GM12878 (cell line): ENCODE results near the gene KIAA0825. TPM values are rescaled to one million over a fixed set of nuclear protein-coding genes. Genes with fewer than 3 reads are reported as not detected.
A peak's percentile ranks its signal among the peaks of the same experiment; 100 is the strongest.

Experiments used
- ATAC-seq: fragments of 200-7000 bp; cut with Tn5 transposase; 3 replicates; pipeline ENCODE4 v1.9.1; 2020; ENCODE audit warnings: mild to moderate bottlenecking, moderate library complexity
- BruUV-seq: library from RNA; stranded (reverse); fragments of 400-500 nt; replicated peaks from 2 replicates; lab custom pipeline; 2021; lab: Mats Ljungman, UMichigan
- CTCF ChIA-PET: fragments of 300-600 bp; sonication (Branson Sonifier 250); formaldehyde crosslinking; extraction: SDS; loops from one replicate; lab custom pipeline; 2021; ENCODE audit warnings: inconsistent platforms; lab: Yijun Ruan, JAX
- POLR2A ChIA-PET: fragments of 350-600 bp; formaldehyde crosslinking; extraction: SDS; loops from one replicate; lab custom pipeline; 2021; ENCODE audit warnings: inconsistent platforms; lab: Charles Lee
- RAD21 ChIA-PET: fragments of 300-600 bp; sonication (Branson Sonifier 250); formaldehyde crosslinking; loops from one replicate; lab custom pipeline; 2023; ENCODE audit warnings: antibody characterized with exemption; ENCODE audit not compliant: unreplicated experiment; lab: Charles Lee
- SMC1A ChIA-PET: fragments of 300-600 bp; sonication (Branson Sonifier 250); formaldehyde crosslinking; loops from one replicate; lab custom pipeline; 2023; ENCODE audit not compliant: unreplicated experiment, uncharacterized antibody; lab: Charles Lee
- DNase-seq: peaks from one replicate; pipeline ENCODE4 v3.0.0-alpha.2; 2011; ENCODE audit warnings: low read depth, low spot score
- FAIRE-seq: peaks from 3 replicates; lab custom pipeline; 2011; peaks lifted over from hg19 to GRCh38; lab: Jason Lieb, UNC
- H2AFZ ChIP-seq: 2 replicates; pipeline ENCODE4 v1.6.0; 2011; ENCODE audit warnings: low read depth, low read length, control low read depth; ENCODE audit not compliant: control insufficient read depth
- H3K27ac ChIP-seq: 2 replicates; pipeline ENCODE4 v1.5.1; 2011; ENCODE audit warnings: control low read depth; ENCODE audit not compliant: control insufficient read depth, insufficient read depth
- H3K27me3 ChIP-seq, 2 experiments: replicated peaks in 1 of 2; 2 replicates each; pipeline versions ENCODE4 v1.6.0 to v1.6.1; 2011; ENCODE audit warnings: low read length in 1 of 2; ENCODE audit not compliant: control insufficient read depth in 2 of 2, insufficient read depth in 2 of 2
- H3K36me3 ChIP-seq, 2 experiments: 2 replicates each; pipeline ENCODE4 v1.5.1; 2011; ENCODE audit warnings: low read length in 1 of 2; ENCODE audit not compliant: control insufficient read depth in 2 of 2, insufficient read depth in 2 of 2
- H3K4me1 ChIP-seq: 2 replicates; pipeline ENCODE4 v1.6.1; 2011; ENCODE audit warnings: mild to moderate bottlenecking, low read length, moderate library complexity, mixed read lengths; ENCODE audit not compliant: control insufficient read depth, insufficient read depth
- H3K4me2 ChIP-seq: 2 replicates; pipeline ENCODE4 v1.6.0; 2011; ENCODE audit warnings: control low read depth; ENCODE audit not compliant: control insufficient read depth, insufficient read depth
- H3K4me3 ChIP-seq: fragments of 200-600 bp; sonication (generic); 2 replicates; pipeline ENCODE4 v1.5.1; 2016
- H3K79me2 ChIP-seq: 2 replicates; pipeline ENCODE4 v1.6.0; 2011; ENCODE audit warnings: low read length; ENCODE audit not compliant: control insufficient read depth, insufficient read depth
- H3K9ac ChIP-seq: 2 replicates; pipeline ENCODE4 v1.8.0; 2011; ENCODE audit warnings: low read length, control low read depth, mixed read lengths; ENCODE audit not compliant: control insufficient read depth, insufficient read depth
- H3K9me3 ChIP-seq: replicated peaks from 3 replicates; pipeline ENCODE4 v1.5.1; 2011; ENCODE audit warnings: mild to moderate bottlenecking, low read length; ENCODE audit not compliant: control insufficient read depth, insufficient read depth
- H4K20me1 ChIP-seq: 2 replicates; pipeline ENCODE4 v1.6.0; 2011; ENCODE audit not compliant: control insufficient read depth, insufficient read depth
- BCLAF1 ChIP-seq: fragments of 450-650 bp; IDR thresholded peaks from 2 replicates; pipeline ENCODE4 v1.6.1; 2017; ENCODE audit warnings: antibody characterized with exemption, mild to moderate bottlenecking, moderate library complexity
- ELK1 ChIP-seq: IDR thresholded peaks from 2 replicates; pipeline ENCODE4 v1.6.1; 2012; ENCODE audit warnings: low read depth, low read length, improper control_type of control experiment
- GABPA ChIP-seq: IDR thresholded peaks from 2 replicates; pipeline ENCODE4 v1.6.1; 2014; ENCODE audit warnings: antibody characterized with exemption, low read depth, mild to moderate bottlenecking, inconsistent platforms
- MEF2B ChIP-seq: fragments of 450-650 bp; IDR thresholded peaks from 2 replicates; pipeline ENCODE4 v1.6.1; 2018; ENCODE audit warnings: mild to moderate bottlenecking, moderate library complexity; ENCODE audit not compliant: partially characterized antibody, poor library complexity, severe bottlenecking
- MTA2 ChIP-seq: fragments of 450-650 bp; IDR thresholded peaks from 2 replicates; pipeline ENCODE4 v1.6.1; 2016; ENCODE audit warnings: low read depth, mild to moderate bottlenecking, moderate library complexity
- PAX5 ChIP-seq: IDR thresholded peaks from 2 replicates; pipeline ENCODE4 v1.6.1; 2011; ENCODE audit warnings: low read depth, low read length, borderline replicate concordance
- ZBTB40 ChIP-seq: fragments of 450-650 bp; IDR thresholded peaks from 2 replicates; pipeline ENCODE4 v1.6.1; 2016; ENCODE audit warnings: mild to moderate bottlenecking, moderate library complexity, borderline replicate concordance
- WGBS: methylation state at CpG from one replicate; pipeline ENCODE4 v1.1.6; 2016; ENCODE audit warnings: low lambda C conversion rate; ENCODE audit not compliant: insufficient replicate concordance, insufficient coverage; ENCODE audit errors: missing lambda C conversion rate; 5-methylcytosine and 5-hydroxymethylcytosine counted together
- in situ Hi-C: fragments of 300-500 bp; cut with MboI; formaldehyde crosslinking; loops from 9 replicates; pipeline ENCODE4 v1.14.3; 2018; ENCODE audit warnings: mixed read lengths
- intact Hi-C: fragments of 100-400 bp; cut with micrococcal nuclease; formaldehyde crosslinking; loops from one replicate; pipeline ENCODE4 v1.14.2; 2022; ENCODE audit not compliant: unreplicated experiment
- polyA plus RNA-seq, 11 experiments: library from polyadenylated mRNA; depleted of rRNA in 4 of 11; unstranded in 6 of 11; stranded (reverse) in 5 of 11; fragments of >200 nt; fragmentation: Nextera tagmentation in 4 of 11; fragmentation: Illumina TruSeq in 1 of 11; extraction: Ambion mirVana in 4 of 11; extraction: Trizol in 1 of 11; gene quantifications; 1 replicate in 1 of 11; 2 replicates in 10 of 11; pipeline versions ENCODE4 v1.2.1 to v1.2.3, GENCODE V29; 2011 to 2016; ENCODE audit warnings: inconsistent platforms in 2 of 11, missing spikeins in 2 of 11, low read depth in 1 of 11
- total RNA-seq, 4 experiments: library from RNA; depleted of rRNA in 3 of 4; stranded (reverse); fragments of >200 nt in 3 of 4; fragmentation: Illumina TruSeq in 1 of 4; extraction: Trizol in 1 of 4; gene quantifications; 2 replicates each; pipeline versions ENCODE4 v1.2.1 to v1.2.3, GENCODE V29; 2013 to 2021

KIAA0825 gene
- total and polyA plus RNA-seq, 10 of the 15 experiments (the other 5 are each of a cell fraction or from before 2014, with no cell fraction given) = 0.55 to 1.9 (median 1.5) TPM

GRCh38 chr5:94538260-94538659, 80.1 kb downstream of the KIAA0825 start:
- TF ChIP-seq MEF2B (no peak), ELK1 (no peak), GABPA (no peak), PAX5 (no peak)
- H3K9ac ChIP-seq = no peak overlapping the region
- ChIA-PET SMC1A (interaction anchor here (0.6 to 3.4 kb wide), 8 partner anchors 12 to 321 kb away, joined by 3 to 11 read pairs (median 4); no protein-coding TSS in a partner anchor), RAD21 (interaction anchor here (1.2 kb wide), 1 partner anchor 199 kb away, joined by 3 read pairs; no protein-coding TSS in a partner anchor), CTCF (interaction anchor here (0.8 to 1.8 kb wide), 3 partner anchors 14 to 200 kb away, joined by 3 to 10 read pairs (median 5); no protein-coding TSS in a partner anchor), POLR2A (no interaction called here)
- H3K79me2 ChIP-seq = no peaks in the 10 kb centered on the region
- no peaks in the 10 kb centered on the region for H3K4me1 ChIP-seq
- FAIRE-seq (no peak), DNase-seq (no peak), ATAC-seq (no peak)
- H3K36me3 ChIP-seq = no peaks in the 10 kb centered on the region
- no peaks in the 10 kb centered on the region for H3K27me3 ChIP-seq
- intact Hi-C loops (no loop called here), in situ Hi-C loops (no loop called here)
- BruUV-seq = no TSS peak
- H4K20me1 ChIP-seq = no peaks in the 10 kb centered on the region
- H3K9me3 ChIP-seq = peaks cover 2% of the 10 kb centered on the region; the same call in 2 of the 3 replicates
- 53% methylated on average over 3 of the region's 3 CpGs for WGBS
- no peak overlapping the region for H2AFZ ChIP-seq
- H3K4me3 ChIP-seq = no peak overlapping the region
- no peak overlapping the region for H3K27ac ChIP-seq
- H3K4me2 ChIP-seq = no peak overlapping the region

- H3K4me2 ChIP-seq = no peak overlapping the region
- no peak overlapping the region for H3K4me3 ChIP-seq
- no peaks in the 10 kb centered on the region for H4K20me1 ChIP-seq
- ATAC-seq = no peak
- ChIA-PET POLR2A (interaction anchor here (0.6 kb wide), 1 partner anchor 195 kb away, joined by 3 read pairs; no protein-coding TSS in a partner anchor), CTCF (interaction anchor here (0.6 to 2.2 kb wide), 9 partner anchors 9 to 826 kb away, joined by 3 to 15 read pairs (median 3); no protein-coding TSS in a partner anchor), RAD21 (interaction anchor here (0.9 to 2.2 kb wide), 8 partner anchors 51 to 324 kb away, joined by 3 to 26 read pairs (median 3); partner anchors contain the start of genes KIAA0825 and SLF1), SMC1A (interaction anchor here (0.9 to 2.2 kb wide), 14 partner anchors 11 to 388 kb away, joined by 3 to 16 read pairs (median 4); partner anchors contain the start of genes KIAA0825 and SLF1)
- DNase-seq = no peak
- no peak overlapping the region for H2AFZ ChIP-seq
- 74% methylated on average over 2 of the region's 2 CpGs for WGBS
- no peaks in the 10 kb centered on the region for H3K36me3 ChIP-seq
- no peaks in the 10 kb centered on the region for H3K9me3 ChIP-seq
- H3K4me1 ChIP-seq = no peaks in the 10 kb centered on the region
- H3K9ac ChIP-seq = no peak overlapping the region
- H3K79me2 ChIP-seq = no peaks in the 10 kb centered on the region
- in situ Hi-C loops (no loop called here), intact Hi-C loops (no loop called here)
- BruUV-seq = no TSS peak
- peak; percentile 27 for FAIRE-seq
- H3K27me3 ChIP-seq = no peaks in the 10 kb centered on the region
- H3K27ac ChIP-seq = no peak overlapping the region
- TF ChIP-seq BCLAF1 (no peak), MTA2 (no peak), ZBTB40 (no peak)
Measured at GRCh38 chr5:94526706-94527105, 91.7 kb downstream of the KIAA0825 start.
